SK-N-SH (cell line): ENCODE data around the gene ALDH3B1. TPM values are rescaled to one million over a fixed set of nuclear protein-coding genes. Genes with fewer than 3 reads are reported as not detected.

Source experiments
- CTCF ChIA-PET: fragments of 300-600, 350-600 bp; formaldehyde crosslinking; extraction: SDS; loops from one replicate; lab custom pipeline; 2021; lab: Yijun Ruan, JAX
- POLR2A ChIA-PET: fragments of 350-600 bp; sonication (Branson Sonifier 250); formaldehyde crosslinking; extraction: SDS; loops from one replicate; lab custom pipeline; 2020; ENCODE audit warnings: antibody characterized with exemption, inconsistent platforms; lab: Yijun Ruan, JAX
- DNase-seq: peaks from one replicate; pipeline ENCODE4 v3.0.0; 2012
- H2AFZ ChIP-seq: fragments of 200-600 bp; sonication (generic); 2 replicates; pipeline ENCODE4 v1.8.1; 2016; ENCODE audit warnings: antibody characterized with exemption, mild to moderate bottlenecking, low read depth
- H3F3A ChIP-seq: fragments of 200-600 bp; sonication (generic); replicated peaks from 2 replicates; pipeline ENCODE3; 2016; ENCODE audit warnings: antibody characterized with exemption, mild to moderate bottlenecking; ENCODE audit not compliant: insufficient read depth
- H3K27ac ChIP-seq, 2 experiments: fragments of 200-500 bp in 1 of 2; fragments of 200-600 bp in 1 of 2; sonication (Bioruptor generic) in 1 of 2; sonication (generic), shearing (Covaris generic) in 1 of 2; 2 replicates each; pipeline versions ENCODE4 v1.5.1 to v1.6.1; 2014 to 2016; ENCODE audit warnings: low read depth in 2 of 2, inconsistent platforms in 1 of 2, low read length in 1 of 2, mild to moderate bottlenecking in 1 of 2, mixed read lengths in 1 of 2
- H3K27me3 ChIP-seq: fragments of 200-600 bp; sonication (generic), shearing (Covaris generic); 2 replicates; pipeline ENCODE4 v1.6.1; 2016; ENCODE audit warnings: mixed run types; ENCODE audit not compliant: insufficient read depth
- H3K36me3 ChIP-seq, 2 experiments: fragments of 200-500 bp in 1 of 2; fragments of 200-600 bp in 1 of 2; sonication (Bioruptor generic) in 1 of 2; sonication (generic) in 1 of 2; replicated peaks in 1 of 2; 2 replicates each; pipeline versions ENCODE3 to v1.5.1; 2014 to 2016; ENCODE audit warnings: low read length in 1 of 2, mild to moderate bottlenecking in 1 of 2; ENCODE audit not compliant: insufficient read depth in 2 of 2, control insufficient read depth in 1 of 2
- H3K4me1 ChIP-seq, 2 experiments: fragments of 200-500 bp in 1 of 2; fragments of 200-600 bp in 1 of 2; sonication (Bioruptor generic) in 1 of 2; sonication (generic), shearing (Covaris generic) in 1 of 2; 2 replicates each; pipeline versions ENCODE4 v1.5.1 to v1.6.1; 2014 to 2016; ENCODE audit warnings: low read depth in 1 of 2, low read length in 1 of 2, mixed run types in 1 of 2; ENCODE audit not compliant: insufficient read depth in 2 of 2, control insufficient read depth in 1 of 2
- H3K4me2 ChIP-seq: fragments of 200-600 bp; sonication (generic), shearing (Covaris generic); 2 replicates; pipeline ENCODE4 v1.6.1; 2017; ENCODE audit warnings: mixed run types
- H3K4me3 ChIP-seq, 2 experiments: fragments of 200-500 bp in 1 of 2; fragments of 200-600 bp in 1 of 2; sonication (Bioruptor generic) in 1 of 2; sonication (generic), shearing (Covaris generic) in 1 of 2; 2 replicates each; pipeline versions ENCODE4 v1.5.1 to v1.8.1; 2014 to 2016; ENCODE audit warnings: low read depth in 2 of 2, inconsistent platforms in 1 of 2, low read length in 1 of 2, mild to moderate bottlenecking in 1 of 2, mixed read lengths in 1 of 2, moderate library complexity in 1 of 2
- H3K79me2 ChIP-seq: fragments of 200-600 bp; sonication (generic); 2 replicates; pipeline ENCODE4 v1.8.1; 2017; ENCODE audit warnings: mild to moderate bottlenecking; ENCODE audit not compliant: insufficient read depth
- H3K9ac ChIP-seq: fragments of 200-600 bp; sonication (generic); 2 replicates; pipeline ENCODE4 v1.6.1; 2017; ENCODE audit warnings: mixed run types
- H3K9me2 ChIP-seq: fragments of 200-600 bp; sonication (generic); 2 replicates; pipeline ENCODE4 v1.6.1; 2017; ENCODE audit warnings: mixed run types
- H3K9me3 ChIP-seq: fragments of 200-600 bp; sonication (generic); 2 replicates; pipeline ENCODE4 v1.6.1; 2017; ENCODE audit warnings: mixed run types, mild to moderate bottlenecking, moderate library complexity
- H4K20me1 ChIP-seq: fragments of 200-600 bp; sonication (generic); 2 replicates; pipeline ENCODE4 v1.6.1; 2017; ENCODE audit warnings: mild to moderate bottlenecking, mixed run types; ENCODE audit not compliant: insufficient read depth
- EZH2phosphoT487 ChIP-seq: fragments of 200-600 bp; sonication (generic); IDR thresholded peaks from 2 replicates; pipeline ENCODE4 v1.6.1; 2017; ENCODE audit warnings: low read depth, mixed run types, mild to moderate bottlenecking, antibody characterized with exemption, moderate library complexity, borderline replicate concordance
- MXI1 ChIP-seq: IDR thresholded peaks from 2 replicates; pipeline ENCODE4 v1.6.1; 2012; ENCODE audit warnings: mild to moderate bottlenecking, low read depth, low read length, improper control_type of control experiment
- NFIC ChIP-seq: IDR thresholded peaks from 2 replicates; pipeline ENCODE4 v1.4.0; 2012; ENCODE audit warnings: borderline replicate concordance
- POLR2AphosphoS5 ChIP-seq: IDR thresholded peaks from 2 replicates; pipeline ENCODE4 v1.6.1; 2012; ENCODE audit warnings: low read depth, low read length
- RAD21 ChIP-seq: IDR thresholded peaks from 2 replicates; pipeline ENCODE4 v1.6.1; 2012; ENCODE audit warnings: mild to moderate bottlenecking, low read length
- RCOR1 ChIP-seq: fragments of 150-350 bp; IDR thresholded peaks from 2 replicates; pipeline ENCODE4 v1.6.1; 2017; ENCODE audit warnings: antibody characterized with exemption, low read length
- SMC3 ChIP-seq: IDR thresholded peaks from 2 replicates; pipeline ENCODE4 v1.6.1; 2012; ENCODE audit warnings: low read depth, low read length, improper control_type of control experiment
- TAF1 ChIP-seq: IDR thresholded peaks from 2 replicates; pipeline ENCODE4 v1.6.1; 2012; ENCODE audit warnings: low read depth, mild to moderate bottlenecking, low read length, moderate library complexity, borderline replicate concordance
- TEAD4 ChIP-seq: IDR thresholded peaks from 2 replicates; pipeline ENCODE4 v1.4.0; 2012; ENCODE audit warnings: mild to moderate bottlenecking, borderline replicate concordance; ENCODE audit not compliant: insufficient read depth
- YY1 ChIP-seq: IDR thresholded peaks from 2 replicates; pipeline ENCODE4 v1.4.0; 2012; ENCODE audit warnings: low read depth, mild to moderate bottlenecking
- WGBS: methylation state at CpG from one replicate; pipeline ENCODE4 v1.1.6; 2017; ENCODE audit warnings: low lambda C conversion rate; 5-methylcytosine and 5-hydroxymethylcytosine counted together
- polyA plus RNA-seq, 3 experiments: library from polyadenylated mRNA; depleted of rRNA; stranded (reverse); fragments of >200 nt; gene quantifications; 2 replicates each; pipeline ENCODE4 v1.2.3, GENCODE V29; 2012
- TF ChIP-seq, protein P1 (sequence below): IDR thresholded peaks from 2 replicates; pipeline ENCODE4 v1.4.0; 2012; ENCODE audit warnings: low read depth
- TF ChIP-seq, protein P2 (sequence below): IDR thresholded peaks from 2 replicates; pipeline ENCODE4 v1.6.1; 2012; ENCODE audit warnings: mild to moderate bottlenecking, low read depth, low read length, moderate library complexity
- TF ChIP-seq, protein P3 (sequence below): IDR thresholded peaks from 2 replicates; pipeline ENCODE4; 2012
- TF ChIP-seq, protein P4 (sequence below): fragments of 200-600 bp; sonication (generic); IDR thresholded peaks from 2 replicates; pipeline ENCODE4 v1.6.1; 2017; ENCODE audit warnings: antibody characterized with exemption, mild to moderate bottlenecking, moderate library complexity

ALDH3B1 gene
- polyA plus RNA-seq, 1 of the 3 experiments (the other 2 are of a cell fraction) = 14.9 TPM

DNA sequence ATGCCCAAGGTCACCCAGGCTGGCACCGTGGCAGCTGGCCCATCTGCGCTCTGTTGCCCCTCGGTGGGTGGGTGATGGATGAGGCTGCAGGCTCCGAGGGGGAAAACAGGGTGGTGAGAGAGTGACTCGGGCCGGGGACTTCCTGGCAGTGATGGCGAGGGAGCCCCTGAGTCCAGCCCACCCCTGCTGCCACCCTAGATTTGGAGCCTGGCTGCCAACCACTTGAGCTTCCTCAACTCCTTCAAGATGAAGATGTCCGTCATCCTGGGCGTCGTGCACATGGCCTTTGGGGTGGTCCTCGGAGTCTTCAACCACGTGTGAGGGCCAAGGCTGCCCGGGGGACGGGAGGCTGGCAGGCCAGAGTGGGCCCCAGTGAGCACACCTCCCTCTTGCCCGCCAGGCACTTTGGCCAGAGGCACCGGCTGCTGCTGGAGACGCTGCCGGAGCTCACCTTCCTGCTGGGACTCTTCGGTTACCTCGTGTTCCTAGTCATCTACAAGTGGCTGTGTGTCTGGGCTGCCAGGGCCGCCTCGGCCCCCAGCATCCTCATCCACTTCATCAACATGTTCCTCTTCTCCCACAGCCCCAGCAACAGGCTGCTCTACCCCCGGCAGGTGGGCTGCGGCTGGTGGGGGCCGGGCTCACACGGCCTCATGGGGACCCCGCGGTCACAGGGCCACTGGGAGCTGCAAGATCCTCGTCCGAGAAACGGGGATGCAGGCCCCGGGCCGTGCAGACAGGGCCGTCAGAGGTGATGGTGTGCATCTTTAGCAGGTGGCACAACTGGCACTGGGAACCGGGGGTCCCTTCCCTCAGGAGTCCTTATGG is 38.8 kb downstream of the ALDH3B1 start:
- DNase-seq = no peak
- Histone ChIP-seq H3K79me2 (no peaks in the 10 kb centered on the region), H3K9ac (no peak overlapping the region), H2AFZ (no peak overlapping the region), H3K4me3 (no peak overlapping the region), H3K27ac (no peak overlapping the region)
- POLR2A ChIA-PET = no interaction called here
- CTCF ChIA-PET = interaction anchor here (0.9 kb wide), 1 partner anchor 11 kb away, joined by 3 read pairs; no protein-coding TSS in a partner anchor
- 79% methylated on average over 11 of the region's 35 CpGs for WGBS
- TF ChIP-seq TEAD4 (no peak), POLR2AphosphoS5 (no peak), NFIC (no peak)
- TF ChIP-seq, protein P1, sequence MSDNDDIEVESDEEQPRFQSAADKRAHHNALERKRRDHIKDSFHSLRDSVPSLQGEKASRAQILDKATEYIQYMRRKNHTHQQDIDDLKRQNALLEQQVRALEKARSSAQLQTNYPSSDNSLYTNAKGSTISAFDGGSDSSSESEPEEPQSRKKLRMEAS = no peak
- TF ChIP-seq, all 33 proteins: peak for 0
- Histone ChIP-seq H3K4me1 (peaks cover 0 to 10% of the 10 kb centered on the region in 2 experiments; a peak in 1 of 4 replicates), H3K9me2 (no peaks in the 10 kb centered on the region), H3F3A (no peaks in the 10 kb centered on the region), H3K9me3 (no peaks in the 10 kb centered on the region), H3K27me3 (no peaks in the 10 kb centered on the region), H3K4me2 (no peak overlapping the region), H3K36me3 (no peaks in the 10 kb centered on the region), H4K20me1 (no peaks in the 10 kb centered on the region)

DNA sequence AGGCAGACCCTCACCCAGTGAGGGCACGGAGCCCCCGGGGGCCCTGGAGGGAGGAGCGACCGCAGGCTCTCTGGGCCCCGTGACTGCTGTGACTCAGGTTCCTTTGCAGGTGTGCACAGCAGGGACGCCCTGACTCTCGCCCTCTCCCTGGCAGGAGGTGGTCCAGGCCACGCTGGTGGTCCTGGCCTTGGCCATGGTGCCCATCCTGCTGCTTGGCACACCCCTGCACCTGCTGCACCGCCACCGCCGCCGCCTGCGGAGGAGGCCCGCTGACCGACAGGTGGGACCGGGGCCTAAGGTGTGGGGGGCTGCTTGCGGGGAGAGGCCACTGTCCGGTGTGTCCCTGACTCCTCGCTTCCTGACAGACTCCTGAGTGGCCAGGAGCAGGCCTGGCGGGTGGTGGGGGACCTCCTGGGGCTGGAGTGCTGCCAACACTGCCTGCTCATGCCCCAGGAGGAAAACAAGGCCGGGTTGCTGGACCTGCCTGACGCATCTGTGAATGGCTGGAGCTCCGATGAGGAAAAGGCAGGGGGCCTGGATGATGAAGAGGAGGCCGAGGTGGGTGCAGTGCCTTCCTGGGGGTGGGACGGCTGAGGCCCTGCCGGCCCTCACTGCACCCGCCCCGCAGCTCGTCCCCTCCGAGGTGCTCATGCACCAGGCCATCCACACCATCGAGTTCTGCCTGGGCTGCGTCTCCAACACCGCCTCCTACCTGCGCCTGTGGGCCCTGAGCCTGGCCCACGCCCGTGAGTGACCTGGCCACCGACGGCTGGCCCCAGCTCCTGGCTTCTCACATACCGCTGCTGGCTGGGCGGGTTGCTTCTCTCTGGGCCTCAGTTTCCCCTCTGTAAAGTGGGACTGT is 39.6 kb downstream of the ALDH3B1 start:
- no peak overlapping the region for H3K9ac ChIP-seq
- H3K4me3 ChIP-seq = no peak overlapping the region
- ChIA-PET CTCF (interaction anchor here (0.8 to 0.9 kb wide), 2 partner anchors 10 to 159 kb away, joined by 3 to 4 read pairs; no protein-coding TSS in a partner anchor), POLR2A (no interaction called here)
- H3K4me2 ChIP-seq = no peak overlapping the region
- no peaks in the 10 kb centered on the region for H3K36me3 ChIP-seq
- 80% methylated on average over 21 of the region's 40 CpGs for WGBS
- H2AFZ ChIP-seq = no peak overlapping the region
- H3K9me3 ChIP-seq = no peaks in the 10 kb centered on the region
- peaks cover 0 to 10% of the 10 kb centered on the region in 2 experiments; a peak in 1 of 4 replicates for H3K4me1 ChIP-seq
- H3K27me3 ChIP-seq = no peaks in the 10 kb centered on the region
- TF ChIP-seq, protein P1 = no peak
- no peak for TF ChIP-seq SMC3
- TF ChIP-seq RCOR1 = no peak
- no peak for TF ChIP-seq RAD21
- TF ChIP-seq TAF1 = no peak
- TF ChIP-seq, protein P2, sequence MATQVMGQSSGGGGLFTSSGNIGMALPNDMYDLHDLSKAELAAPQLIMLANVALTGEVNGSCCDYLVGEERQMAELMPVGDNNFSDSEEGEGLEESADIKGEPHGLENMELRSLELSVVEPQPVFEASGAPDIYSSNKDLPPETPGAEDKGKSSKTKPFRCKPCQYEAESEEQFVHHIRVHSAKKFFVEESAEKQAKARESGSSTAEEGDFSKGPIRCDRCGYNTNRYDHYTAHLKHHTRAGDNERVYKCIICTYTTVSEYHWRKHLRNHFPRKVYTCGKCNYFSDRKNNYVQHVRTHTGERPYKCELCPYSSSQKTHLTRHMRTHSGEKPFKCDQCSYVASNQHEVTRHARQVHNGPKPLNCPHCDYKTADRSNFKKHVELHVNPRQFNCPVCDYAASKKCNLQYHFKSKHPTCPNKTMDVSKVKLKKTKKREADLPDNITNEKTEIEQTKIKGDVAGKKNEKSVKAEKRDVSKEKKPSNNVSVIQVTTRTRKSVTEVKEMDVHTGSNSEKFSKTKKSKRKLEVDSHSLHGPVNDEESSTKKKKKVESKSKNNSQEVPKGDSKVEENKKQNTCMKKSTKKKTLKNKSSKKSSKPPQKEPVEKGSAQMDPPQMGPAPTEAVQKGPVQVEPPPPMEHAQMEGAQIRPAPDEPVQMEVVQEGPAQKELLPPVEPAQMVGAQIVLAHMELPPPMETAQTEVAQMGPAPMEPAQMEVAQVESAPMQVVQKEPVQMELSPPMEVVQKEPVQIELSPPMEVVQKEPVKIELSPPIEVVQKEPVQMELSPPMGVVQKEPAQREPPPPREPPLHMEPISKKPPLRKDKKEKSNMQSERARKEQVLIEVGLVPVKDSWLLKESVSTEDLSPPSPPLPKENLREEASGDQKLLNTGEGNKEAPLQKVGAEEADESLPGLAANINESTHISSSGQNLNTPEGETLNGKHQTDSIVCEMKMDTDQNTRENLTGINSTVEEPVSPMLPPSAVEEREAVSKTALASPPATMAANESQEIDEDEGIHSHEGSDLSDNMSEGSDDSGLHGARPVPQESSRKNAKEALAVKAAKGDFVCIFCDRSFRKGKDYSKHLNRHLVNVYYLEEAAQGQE = no peak
- no peak for TF ChIP-seq MXI1
- TF ChIP-seq, protein P3, sequence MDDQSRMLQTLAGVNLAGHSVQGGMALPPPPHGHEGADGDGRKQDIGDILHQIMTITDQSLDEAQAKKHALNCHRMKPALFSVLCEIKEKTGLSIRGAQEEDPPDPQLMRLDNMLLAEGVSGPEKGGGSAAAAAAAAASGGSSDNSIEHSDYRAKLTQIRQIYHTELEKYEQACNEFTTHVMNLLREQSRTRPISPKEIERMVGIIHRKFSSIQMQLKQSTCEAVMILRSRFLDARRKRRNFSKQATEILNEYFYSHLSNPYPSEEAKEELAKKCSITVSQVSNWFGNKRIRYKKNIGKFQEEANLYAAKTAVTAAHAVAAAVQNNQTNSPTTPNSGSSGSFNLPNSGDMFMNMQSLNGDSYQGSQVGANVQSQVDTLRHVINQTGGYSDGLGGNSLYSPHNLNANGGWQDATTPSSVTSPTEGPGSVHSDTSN = no peak
- TF ChIP-seq, protein P4, sequence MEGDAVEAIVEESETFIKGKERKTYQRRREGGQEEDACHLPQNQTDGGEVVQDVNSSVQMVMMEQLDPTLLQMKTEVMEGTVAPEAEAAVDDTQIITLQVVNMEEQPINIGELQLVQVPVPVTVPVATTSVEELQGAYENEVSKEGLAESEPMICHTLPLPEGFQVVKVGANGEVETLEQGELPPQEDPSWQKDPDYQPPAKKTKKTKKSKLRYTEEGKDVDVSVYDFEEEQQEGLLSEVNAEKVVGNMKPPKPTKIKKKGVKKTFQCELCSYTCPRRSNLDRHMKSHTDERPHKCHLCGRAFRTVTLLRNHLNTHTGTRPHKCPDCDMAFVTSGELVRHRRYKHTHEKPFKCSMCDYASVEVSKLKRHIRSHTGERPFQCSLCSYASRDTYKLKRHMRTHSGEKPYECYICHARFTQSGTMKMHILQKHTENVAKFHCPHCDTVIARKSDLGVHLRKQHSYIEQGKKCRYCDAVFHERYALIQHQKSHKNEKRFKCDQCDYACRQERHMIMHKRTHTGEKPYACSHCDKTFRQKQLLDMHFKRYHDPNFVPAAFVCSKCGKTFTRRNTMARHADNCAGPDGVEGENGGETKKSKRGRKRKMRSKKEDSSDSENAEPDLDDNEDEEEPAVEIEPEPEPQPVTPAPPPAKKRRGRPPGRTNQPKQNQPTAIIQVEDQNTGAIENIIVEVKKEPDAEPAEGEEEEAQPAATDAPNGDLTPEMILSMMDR = no peak
- TF ChIP-seq EZH2phosphoT487 = no peak
- no peak for TF ChIP-seq YY1
- peak; percentile 47 for DNase-seq
- no peak overlapping the region for H3K27ac ChIP-seq
- no peaks in the 10 kb centered on the region for H3K79me2 ChIP-seq
- H3F3A ChIP-seq = no peaks in the 10 kb centered on the region
- H4K20me1 ChIP-seq = no peaks in the 10 kb centered on the region
- H3K9me2 ChIP-seq = no peaks in the 10 kb centered on the region
